CD4-positive, alpha-beta T cell treated with Interleukin-6 at 100 ng/mL for 8 hours (primary cell): ENCODE results near the gene NT5E.

Experiments used
- DNase-seq: peaks from one replicate; pipeline ENCODE4 v3.0.0-alpha.2; 2020; ENCODE audit warnings: mixed read lengths, low spot score

The NT5E gene

DNA sequence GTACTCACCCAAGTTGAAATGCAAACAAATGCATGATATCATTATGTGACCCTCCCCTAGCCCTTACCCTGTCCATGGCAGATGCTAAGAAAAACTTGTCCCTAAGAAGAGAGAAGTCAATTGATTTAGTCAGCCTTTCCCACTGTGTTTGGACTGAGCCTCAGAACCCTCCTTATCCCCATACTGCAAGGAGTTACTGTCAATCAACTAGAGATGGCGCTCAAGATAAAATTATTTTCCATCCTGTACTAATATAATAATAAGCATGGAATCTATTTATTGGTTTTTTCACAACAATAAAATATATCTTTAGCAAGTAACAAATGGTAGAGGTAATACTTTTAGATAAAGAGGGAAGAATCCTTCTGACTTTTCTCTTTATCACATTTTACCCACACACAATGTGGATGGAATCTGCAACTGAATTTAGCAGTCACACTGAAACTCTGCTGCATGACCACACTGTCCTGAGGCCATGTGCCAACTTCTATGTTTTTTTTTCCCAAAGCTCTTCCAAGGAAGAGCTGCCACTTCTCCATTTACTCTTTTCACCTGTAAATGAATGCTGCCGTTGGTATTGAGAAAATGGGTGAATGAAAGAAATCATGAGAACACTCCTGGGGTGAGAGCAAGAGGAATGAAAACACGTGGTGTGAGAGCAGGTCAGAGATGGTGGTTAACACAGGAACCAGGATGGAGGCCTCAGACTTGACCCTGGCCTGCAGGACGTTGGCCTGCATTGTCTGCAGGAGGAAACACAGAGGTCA lies 10.5 kb downstream of the NT5E start:
- no peak for DNase-seq

GRCh38 chr6:85460921-85461797 lies 11.3 kb downstream of the NT5E start:
- peak; percentile 40 for DNase-seq

DNA sequence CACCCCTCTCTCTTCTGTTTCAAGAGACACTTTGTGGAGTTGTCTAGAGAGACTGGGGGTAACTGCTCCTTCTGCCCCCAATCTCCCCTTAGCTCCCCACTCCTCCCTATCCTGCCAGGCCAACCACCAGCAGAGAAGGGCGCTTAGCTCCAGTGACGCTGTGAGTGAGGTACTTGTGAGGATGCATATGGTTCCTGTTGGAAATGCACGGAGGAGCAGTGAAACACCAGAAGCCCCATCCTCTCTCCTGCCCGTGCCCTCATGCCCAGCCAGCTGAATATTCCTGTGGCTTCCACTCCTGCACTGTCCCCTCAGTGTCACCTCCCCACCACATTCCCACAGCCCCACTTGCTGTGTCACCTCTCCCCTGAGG lies 11.9 kb downstream of the NT5E start:
- DNase-seq = no peak

GRCh38 chr6:85462673-85463072 lies 12.8 kb downstream of the NT5E start:
- DNase-seq = no peak

DNA sequence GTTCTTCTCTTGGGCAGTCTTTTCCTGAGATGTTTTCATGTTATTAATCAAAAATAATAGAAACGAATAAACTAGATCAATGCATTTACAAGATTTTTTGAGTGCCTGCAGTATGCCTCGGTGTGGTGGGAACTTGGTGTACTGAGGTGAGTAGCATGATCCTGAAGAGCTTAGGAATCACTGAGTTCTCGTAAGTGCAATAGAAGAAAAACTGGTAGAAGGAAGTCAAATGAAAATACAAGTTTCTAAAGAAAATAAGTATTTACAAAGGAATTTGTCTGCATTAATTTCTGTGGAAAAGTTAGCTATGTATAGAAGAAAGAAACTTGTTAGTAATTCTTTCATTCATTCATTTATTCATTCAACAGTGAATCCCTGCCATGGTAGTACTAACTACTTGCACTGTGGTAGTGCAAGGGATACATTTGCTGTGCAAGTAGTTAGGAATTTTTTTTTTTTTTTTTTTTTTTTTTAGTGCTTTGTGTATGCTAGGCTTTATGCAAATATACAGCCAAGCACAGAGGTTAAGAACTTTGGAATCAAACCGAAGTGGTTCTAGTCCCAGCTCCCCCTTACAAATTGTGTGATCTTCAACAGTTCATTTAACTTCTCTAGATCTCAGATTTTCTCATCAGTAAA lies 13.9 kb downstream of the NT5E start:
- DNase-seq = no peak

GRCh38 chr6:85464260-85464644 lies 14.4 kb downstream of the NT5E start:
- DNase-seq = no peak

DNA sequence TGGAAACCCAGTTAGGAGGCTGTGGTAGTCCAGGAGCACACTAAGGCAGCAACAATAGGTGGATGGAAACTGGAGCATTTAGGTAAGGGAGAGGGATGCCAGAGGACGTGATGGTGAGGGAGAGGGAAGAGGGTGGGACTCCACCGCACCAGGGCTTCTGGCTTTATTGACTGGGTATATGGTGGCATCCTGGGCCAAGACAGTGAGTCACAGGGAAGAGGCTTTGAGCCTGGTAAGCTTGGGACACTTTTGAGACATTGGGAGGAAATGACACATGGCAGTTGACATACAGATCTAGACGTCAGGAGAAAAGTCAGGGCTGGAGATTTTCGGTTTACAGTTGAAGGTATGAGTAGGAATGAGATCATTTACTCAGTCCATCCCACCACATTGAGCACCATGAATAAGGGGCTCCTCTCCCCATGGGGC lies 14.9 kb downstream of the NT5E start:
- DNase-seq = no peak

GRCh38 chr6:85465762-85466161 lies 15.9 kb downstream of the NT5E start:
- DNase-seq = no peak

DNA sequence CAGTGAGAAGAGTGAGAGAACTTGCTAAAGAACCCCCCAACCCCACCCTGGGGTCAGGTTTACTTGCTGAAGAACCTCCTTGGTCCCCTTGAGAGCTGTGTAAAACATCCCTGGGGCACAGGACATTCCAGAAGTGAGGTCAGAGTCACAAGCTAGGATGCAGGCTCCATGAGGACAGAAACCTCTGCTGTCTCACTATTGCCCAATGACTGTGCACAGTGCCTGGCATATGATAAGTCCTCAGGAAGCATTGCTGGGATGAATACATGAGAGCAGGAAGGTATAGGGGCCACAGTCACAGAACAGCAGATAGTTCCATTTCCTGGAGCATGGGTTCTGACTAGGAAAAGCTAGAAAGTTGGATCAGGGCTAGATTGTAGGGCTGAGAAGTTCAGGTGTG lies 18.4 kb downstream of the NT5E start:
- DNase-seq = no peak

DNA sequence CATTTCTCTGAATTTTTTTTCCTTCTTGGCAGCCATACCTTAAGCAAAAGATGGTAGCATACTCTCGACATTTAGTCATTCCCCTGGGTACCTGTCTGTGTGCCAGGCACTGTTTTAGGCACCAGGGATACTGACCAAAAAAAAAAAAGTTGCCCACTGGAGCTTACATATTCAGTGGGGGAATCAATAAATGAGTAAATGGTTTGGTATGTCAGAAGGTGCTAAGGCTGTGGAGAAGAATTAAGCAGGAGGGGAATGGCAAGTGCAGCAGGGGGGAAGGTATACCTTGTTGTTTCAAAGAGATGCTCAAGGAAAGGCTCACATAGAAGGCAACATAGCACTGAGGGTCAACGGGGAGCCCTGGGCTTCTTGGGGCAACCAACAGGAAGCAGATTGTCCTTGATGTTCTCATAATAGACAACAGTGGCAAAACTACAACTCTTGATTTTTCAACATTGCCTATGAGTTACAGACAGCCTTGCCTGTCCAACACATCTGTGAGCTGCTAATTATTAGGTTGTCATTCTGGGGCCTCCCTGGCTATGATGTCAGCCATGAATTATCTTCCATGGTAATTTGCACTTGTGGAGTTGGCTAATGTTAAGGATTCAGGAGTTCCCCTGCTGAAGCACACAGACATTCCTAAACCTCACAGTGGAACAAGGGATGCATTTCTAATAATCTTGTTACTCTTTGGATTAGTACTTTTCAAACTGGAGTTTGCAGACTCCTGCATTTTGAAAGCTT lies 19.6 kb downstream of the NT5E start:
- DNase-seq = no peak

GRCh38 chr6:85470023-85470410 lies 20.1 kb downstream of the NT5E start:
- no peak for DNase-seq

DNA sequence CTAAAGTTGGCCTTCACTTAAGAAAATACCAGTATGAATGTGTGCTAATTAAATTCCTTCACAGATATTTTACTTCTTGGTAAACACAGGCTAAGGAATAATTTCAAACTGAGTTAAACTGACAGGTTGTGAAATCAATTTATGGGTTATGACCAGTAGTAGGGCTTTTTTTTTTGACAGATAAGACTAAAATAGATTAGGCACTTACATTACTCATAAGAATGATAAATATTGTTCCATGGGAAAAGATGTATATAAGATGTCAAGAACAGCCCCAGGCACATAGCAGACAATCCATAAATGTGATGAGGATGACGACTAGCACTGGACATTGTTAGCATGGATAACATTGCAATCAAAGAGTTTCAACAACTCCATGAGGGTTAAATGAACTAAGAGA lies 22.9 kb downstream of the NT5E start:
- no peak for DNase-seq

GRCh38 chr6:85473748-85474147 lies 23.9 kb downstream of the NT5E start:
- DNase-seq = no peak

DNA sequence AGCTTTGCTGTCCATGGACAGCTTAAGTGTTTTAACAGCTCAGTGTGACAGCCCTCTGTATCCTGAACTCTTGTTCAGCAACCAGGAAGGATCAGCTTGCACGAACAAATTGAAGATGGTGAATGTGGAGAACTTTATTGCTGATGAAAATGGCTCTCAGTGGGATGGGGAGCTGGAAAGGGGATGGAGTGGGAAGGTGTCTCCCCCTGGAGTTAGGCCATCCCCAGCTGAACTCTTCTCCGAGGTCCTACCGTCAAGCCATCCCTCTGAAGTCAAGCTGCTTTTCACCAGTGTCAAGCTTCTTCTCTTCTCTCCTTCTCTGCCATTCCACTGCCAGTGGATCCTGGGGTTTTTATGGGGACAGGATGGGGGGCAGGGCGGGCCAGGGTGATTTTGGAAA lies 26.6 kb downstream of the NT5E start:
- no peak for DNase-seq

DNA sequence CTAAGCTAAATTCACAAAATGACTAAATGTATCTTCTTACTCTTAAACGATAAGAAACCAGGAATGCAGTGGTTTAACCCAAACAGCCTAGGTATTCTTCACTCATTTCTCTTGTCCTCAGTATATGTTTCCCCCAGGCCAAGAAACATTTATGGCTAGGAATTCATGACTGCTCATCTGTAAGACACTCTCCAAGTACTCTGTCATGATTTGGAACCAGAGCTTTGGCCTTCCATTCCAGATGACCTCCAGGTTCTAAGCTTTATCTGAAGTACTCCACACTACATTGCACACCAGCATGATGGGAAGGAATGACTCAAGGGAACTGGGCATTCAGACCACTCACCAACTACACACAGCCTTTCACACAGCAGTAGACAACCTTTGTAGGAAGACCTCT lies 29.3 kb downstream of the NT5E start:
- no peak for DNase-seq

- DNase-seq = no peak
Observed at GRCh38 chr6:85482206-85482904, 32.5 kb downstream of the NT5E start.

DNA sequence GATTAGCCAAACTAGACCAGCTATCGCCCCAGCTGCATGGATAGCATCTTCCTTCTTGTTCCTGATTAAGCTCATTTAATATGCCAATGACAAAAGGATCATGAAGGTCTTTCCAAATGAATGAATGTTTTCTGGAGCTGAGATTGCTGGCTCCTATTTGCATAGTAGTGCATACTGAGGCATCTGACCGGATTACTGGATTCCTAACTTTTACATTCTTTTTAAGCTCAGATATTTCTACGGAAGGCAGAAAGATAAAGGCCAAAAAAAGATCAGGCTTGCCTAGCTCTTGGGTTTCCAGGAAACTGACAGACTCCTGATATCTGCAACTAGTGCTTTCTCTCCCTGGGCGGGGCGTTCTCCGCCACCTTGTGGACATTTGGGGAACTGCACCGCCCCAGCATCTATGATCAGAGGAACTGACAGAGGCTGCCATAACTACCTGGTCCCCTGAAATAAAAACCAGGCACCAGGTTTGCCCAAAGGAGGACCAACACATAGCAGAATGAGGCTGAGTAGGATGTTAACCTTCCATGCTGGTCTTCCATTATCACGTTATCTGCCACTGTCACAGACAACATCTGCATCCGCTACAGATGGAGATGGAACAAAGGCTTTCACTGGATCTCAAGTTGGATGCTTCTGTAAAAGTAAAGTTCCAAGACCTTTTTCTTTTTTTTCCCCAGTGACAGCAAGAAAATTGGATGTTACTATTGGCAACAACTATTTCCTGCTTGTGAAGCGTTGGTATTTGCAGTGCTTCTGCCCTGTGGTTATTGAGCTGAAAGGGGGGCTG lies 33.2 kb downstream of the NT5E start:
- DNase-seq = peak; percentile 68

GRCh38 chr6:85483846-85484245 lies 34.0 kb downstream of the NT5E start:
- DNase-seq = no peak

GRCh38 chr6:85484948-85485347 lies 35.1 kb downstream of the NT5E start:
- DNase-seq = no peak

DNA sequence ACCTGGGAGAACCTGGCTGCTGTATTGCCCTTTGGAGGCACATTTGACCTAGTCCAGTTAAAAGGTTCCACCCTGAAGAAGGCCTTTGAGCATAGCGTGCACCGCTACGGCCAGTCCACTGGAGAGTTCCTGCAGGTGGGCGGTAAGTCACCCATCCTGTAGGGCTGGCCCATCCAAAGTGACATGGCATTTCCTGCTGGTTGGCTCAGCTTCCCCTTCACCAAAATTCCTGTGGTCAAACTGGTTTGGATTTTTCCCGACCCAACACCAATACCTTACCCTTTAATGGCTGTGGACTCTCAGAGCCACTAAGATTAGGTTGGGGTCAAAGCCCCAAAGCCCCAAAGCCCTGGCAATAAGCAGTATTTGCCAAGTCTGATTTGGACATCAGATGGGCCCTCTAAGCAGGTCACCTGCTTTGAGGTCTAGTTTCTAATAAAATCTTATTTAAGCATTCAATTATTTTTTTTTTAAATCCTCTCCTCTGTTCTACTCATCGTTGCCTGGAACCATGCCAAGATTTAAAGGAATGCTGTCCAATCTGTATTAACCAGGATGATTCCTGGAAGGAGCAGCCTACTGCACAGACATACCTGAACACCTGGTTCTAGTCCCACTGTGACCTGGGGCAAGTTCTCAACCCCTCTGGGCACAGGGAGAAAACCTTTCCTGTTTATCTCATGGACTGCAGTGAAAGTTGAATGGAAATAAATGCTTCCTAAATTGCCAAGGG lies 40.8 kb downstream of the NT5E start:
- DNase-seq = no peak
